GM21390 (cell line): ENCODE data around the gene UNC5A.
"Not testable (repeated sequence)": the region's sequence is repeated elsewhere in the genome, so short reads cannot be mapped to it uniquely, and the experiment has no call there.

Experiments
- ATAC-seq: cut with Tn5 transposase; IDR thresholded peaks from one replicate; pipeline ENCODE4 v1.9.1; 2021; ENCODE audit not compliant: unreplicated experiment

The UNC5A gene

GRCh38 chr5:176861276-176861675, 50.9 kb downstream of the UNC5A start:
- no peak for ATAC-seq

DNA sequence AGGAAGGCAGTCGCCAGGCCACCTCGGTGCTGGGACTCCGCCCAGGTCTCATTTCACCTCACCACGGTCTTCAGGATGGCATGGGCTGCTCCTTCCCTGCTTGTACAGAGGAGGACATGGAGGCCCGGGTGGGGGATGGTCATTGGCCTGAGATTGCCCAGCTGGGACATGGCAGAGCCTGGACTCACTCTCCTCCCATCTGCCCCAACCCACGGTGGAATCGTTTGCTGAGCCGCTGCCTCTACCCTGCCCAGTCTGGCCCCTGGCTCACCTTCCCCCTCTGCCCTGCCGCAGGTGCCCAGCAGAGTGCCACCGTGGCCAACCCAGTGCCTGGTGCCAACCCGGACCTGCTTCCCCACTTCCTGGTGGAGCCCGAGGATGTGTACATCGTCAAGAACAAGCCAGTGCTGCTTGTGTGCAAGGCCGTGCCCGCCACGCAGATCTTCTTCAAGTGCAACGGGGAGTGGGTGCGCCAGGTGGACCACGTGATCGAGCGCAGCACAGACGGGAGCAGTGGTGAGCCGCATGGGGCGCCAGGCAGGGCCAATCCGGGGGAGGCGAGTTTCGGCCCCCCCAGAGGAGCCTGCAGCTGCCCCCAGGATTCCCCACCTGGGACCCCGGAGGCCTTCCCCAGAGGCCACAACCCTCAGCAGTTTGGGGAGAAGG, 52.1 kb downstream of the UNC5A start:
- no peak for ATAC-seq

DNA sequence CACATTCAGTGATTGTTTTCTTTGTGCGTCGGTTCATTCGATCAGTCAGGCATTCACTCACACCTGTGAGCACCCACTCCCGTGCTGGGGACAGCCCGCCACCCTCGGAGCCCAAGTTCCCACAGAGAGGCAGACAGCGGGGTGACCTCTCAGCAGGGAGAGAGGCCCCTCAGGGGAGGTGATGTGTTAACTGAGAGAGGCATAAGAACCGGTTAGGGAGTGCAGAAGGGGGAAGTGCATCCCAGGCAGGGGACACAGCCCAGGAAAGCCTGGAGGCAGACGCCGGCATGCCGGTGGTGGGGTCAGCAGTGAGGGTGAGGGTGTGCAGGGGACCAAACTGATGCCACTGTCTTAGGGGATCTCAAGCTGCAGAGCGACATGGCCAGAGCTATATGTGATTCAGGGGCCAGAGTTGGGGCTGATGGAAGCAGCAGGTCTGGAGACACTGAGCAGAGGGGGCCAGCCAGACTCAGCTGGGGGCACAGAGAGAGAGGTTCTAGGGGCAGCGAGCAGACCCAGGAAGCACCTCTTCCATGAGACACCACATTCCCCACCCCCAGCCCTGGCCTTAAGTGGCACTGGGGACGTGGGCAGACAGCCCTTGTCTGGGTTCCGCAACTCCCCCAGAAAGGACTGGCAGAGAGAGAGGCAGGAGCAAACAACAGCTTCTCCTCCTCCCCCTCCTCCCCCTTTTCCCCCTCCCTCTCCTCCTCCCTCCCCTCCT, 52.8 kb downstream of the UNC5A start:
- ATAC-seq: no peak

DNA sequence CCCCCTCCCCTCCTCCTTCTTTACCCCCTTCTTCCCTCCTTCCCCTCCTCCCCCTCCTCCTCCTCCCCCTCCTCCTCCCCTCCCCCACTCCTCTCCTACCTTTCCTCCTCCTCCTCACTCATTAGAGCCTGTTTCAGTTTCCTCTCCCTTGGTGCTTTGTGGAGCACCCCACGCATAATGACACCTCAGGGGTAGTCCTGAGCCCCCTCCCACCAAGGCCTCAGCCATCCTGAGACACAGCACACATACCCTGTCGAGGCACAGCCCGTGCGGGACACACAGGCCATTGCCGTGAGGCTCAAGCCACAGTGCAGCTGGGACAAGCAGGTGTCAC, 53.4 kb downstream of the UNC5A start:
- ATAC-seq: no peak

DNA sequence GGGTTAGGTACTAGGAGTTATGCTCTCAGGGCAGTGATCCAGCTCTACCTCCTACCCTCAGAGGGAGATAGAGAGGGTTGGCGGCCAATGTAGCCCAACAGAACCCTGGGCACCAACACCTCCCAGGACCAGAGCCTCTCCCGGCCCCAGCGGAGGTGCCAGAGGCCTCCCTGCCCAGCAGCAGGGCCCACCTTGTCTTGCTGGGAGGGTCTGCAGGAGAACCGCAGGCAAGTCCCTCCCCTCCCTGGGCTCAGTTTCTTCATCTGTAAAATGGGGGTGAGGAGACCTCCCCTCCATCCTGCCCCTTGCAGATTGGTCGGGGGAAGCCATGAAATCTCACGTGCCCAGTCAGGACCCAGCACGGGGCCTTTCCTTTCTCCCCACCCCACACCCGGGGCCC, 54.4 kb downstream of the UNC5A start:
- no peak for ATAC-seq

GRCh38 chr5:176865964-176866363, 55.6 kb downstream of the UNC5A start:
- ATAC-seq: no peak

- ATAC-seq: no peak
These were observed 56.5 kb downstream of the UNC5A start for GRCh38 chr5:176866707-176867310.

DNA sequence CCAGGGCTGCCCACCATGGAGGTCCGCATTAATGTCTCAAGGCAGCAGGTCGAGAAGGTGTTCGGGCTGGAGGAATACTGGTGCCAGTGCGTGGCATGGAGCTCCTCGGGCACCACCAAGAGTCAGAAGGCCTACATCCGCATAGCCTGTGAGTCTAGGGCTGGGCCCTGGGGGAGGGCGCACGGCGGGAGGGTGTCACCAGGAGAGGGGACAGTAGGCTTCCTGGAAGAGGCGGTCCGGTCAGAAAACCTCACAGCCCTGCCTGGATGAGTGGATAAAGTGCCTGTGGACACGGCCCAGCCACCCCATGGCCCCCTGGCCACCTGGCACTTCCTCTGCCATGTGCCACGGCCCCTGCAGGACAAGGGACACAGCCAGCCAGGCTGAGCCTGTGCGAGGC, 57.8 kb downstream of the UNC5A start:
- ATAC-seq: no peak

GRCh38 chr5:176868731-176869130, 58.4 kb downstream of the UNC5A start:
- ATAC-seq: no peak

DNA sequence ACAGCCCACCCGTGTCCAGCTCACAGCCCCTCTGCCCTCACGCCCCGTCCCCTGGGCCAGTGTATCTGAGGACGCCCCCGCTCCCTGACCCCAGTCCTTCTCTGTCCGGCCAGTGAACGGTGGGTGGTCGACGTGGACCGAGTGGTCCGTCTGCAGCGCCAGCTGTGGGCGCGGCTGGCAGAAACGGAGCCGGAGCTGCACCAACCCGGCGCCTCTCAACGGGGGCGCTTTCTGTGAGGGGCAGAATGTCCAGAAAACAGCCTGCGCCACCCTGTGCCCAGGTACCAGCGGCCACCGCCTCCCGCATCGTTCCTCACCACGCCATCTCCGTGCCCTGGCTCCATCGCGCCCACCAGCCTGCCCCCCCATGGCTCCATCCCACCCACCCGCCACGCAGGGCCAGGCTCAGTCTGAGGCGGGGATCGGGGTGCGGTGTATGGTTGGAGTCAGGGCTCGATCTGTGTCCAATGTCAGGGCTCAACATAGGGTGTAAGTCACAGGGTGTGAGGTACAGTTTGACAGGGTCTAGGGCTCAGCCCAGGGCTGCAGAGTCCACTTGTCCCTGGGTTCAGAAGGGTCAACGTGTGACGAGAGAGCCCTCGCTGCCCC, 59.2 kb downstream of the UNC5A start:
- ATAC-seq: no peak

GRCh38 chr5:176870110-176870591, 59.8 kb downstream of the UNC5A start:
- no peak for ATAC-seq

GRCh38 chr5:176870644-176871043, 60.3 kb downstream of the UNC5A start:
- ATAC-seq: not testable (repeated sequence)

DNA sequence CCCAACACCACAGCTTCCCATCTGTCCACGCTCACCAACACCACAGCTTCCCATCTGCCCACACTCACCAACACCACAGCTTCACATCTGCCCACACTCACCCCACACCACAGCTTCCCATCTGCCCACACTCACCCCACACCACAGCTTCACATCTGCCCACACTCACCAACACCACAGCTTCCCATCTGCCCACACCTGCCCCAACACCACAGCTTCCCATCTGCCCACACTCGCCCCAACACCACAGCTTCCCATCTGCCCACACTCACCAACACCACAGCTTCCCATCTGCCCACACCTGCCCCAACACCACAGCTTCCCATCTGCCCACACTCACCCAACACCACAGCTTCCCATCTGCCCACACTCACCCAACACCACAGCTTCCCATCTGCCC, 62.2 kb downstream of the UNC5A start:
- not testable (repeated sequence) for ATAC-seq

GRCh38 chr5:176873011-176873410, 62.7 kb downstream of the UNC5A start:
- ATAC-seq: not testable (repeated sequence)

DNA sequence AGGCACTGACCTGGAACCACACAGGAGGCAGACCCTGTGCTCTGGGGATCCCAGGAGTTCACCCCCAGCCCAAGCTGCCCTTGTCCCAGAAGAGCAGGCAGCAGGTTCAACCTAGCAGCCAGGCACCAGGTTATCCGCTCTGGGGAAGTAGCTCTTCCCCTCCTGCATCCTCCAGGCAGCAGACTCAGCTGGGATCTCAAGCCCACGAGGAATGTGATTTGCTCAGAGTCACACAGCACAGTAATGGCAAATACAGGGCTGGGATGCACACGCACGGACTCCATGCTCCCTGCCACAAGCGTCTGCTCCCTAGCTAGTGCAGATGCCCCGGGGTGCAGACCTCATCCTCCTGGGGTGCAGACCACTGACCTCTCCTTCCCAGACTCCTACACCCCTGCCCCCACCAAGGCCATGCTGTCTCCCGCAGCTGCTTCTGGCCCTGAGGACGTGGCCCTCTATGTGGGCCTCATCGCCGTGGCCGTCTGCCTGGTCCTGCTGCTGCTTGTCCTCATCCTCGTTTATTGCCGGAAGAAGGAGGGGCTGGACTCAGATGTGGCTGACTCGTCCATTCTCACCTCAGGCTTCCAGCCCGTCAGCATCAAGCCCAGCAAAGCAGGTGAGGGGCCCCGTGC, 63.3 kb downstream of the UNC5A start:
- ATAC-seq: no peak

DNA sequence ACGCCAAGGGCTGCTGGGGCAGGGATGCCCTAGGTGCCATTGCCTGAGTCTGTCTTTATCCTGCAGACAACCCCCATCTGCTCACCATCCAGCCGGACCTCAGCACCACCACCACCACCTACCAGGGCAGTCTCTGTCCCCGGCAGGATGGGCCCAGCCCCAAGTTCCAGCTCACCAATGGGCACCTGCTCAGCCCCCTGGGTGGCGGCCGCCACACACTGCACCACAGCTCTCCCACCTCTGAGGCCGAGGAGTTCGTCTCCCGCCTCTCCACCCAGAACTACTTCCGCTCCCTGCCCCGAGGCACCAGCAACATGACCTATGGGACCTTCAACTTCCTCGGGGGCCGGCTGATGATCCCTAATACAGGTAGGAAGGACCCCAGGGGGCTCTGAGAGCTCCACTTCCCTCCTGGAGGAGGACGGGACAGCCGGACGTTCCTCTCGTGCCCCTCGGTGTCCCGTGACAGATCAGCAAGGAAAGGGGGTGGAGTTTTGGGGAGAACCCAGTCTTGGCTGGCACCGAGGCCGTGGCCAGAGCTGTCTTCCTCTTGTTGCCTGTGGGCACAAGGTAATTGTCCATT, 63.9 kb downstream of the UNC5A start:
- no peak for ATAC-seq

GRCh38 chr5:176875014-176875550, 64.7 kb downstream of the UNC5A start:
- ATAC-seq: no peak

- ATAC-seq: no peak
These were observed 65.6 kb downstream of the UNC5A start for GRCh38 chr5:176875783-176876505.

DNA sequence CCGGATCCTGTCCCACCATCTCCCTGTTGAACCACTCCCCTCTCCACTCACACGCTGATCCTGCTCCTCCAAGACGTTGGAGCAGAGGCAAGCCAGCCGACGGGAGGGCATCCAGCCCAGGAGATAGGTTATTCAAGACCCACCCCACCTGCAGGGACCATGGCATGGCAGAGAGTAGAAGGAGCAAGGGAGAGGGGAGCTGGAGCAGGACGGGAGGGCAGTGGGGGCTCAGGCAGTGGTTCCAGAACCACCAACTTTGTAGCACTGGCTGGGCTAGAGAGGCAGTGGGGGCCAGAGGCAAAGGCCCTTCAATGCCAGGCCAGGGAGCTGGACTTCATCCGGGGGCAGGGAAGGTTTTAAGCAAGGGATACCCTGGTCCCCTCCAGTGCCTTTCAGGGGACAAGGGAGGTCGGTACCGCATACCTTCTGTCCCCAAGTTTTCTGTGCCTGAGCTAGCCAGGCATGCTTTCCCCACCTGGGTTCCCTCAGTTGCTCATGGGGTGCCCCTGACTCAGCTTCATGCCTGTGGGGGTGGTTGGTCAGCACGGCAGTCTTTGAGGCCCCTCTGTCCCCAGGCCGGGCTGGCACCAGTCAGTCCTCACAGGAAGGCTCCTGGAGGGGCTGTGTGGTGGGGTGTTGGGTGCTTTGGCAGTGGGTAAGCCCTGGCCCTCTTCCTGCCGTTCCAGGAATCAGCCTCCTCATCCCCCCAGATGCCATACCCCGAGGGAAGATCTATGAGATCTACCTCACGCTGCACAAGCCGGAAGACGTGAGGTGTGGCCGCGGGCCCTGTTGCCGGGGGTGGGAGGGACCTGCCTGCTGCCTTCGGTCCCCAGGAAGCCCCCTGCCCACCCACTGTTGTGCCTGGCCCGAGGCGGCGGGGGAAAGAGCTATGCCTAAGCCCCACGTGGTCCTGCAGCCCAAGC, 66.4 kb downstream of the UNC5A start:
- no peak for ATAC-seq
